ENCODE measurements around the gene POU6F2. TPM values are rescaled to one million over a fixed set of nuclear protein-coding genes. Genes with fewer than 3 reads are reported as not detected.
"Not testable (repeated sequence)": the region's sequence is repeated elsewhere in the genome, so short reads cannot be mapped to it uniquely, and the experiment has no call there.

POU6F2 gene
- polyA plus RNA-seq, 4 donors = 0.16 TPM; not detected in 3

DNA sequence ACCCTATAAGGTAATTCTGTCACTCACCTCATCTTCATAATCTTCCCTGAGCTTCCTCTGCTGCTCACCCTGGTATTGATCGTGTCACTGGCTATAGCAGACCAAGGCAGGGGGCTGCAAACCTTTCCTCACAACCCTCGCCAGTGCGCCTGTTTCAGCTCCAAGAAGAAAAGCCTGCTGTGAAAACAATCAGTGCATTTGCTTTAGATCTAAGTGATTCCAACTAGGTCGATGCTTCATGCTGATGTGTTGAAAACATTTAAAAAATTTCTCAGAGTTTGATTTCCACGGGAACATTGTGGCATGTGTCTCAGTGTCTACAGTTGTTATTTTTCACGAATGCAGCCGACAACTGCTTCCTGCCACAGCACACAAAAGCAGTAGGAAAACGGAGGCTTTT lies 27.3 kb downstream of the POU6F2 start:
- DNase-seq (no peak), FAIRE-seq (no peak)
- Histone ChIP-seq H3K27me3 (ENCODE audit: control insufficient read depth in 3 of 3, insufficient read depth in 3 of 3, low read length in 3 of 3) (peaks cover 0 to 2% (median 0%) of the 10 kb centered on the region in 3 donors), H3K4me1 (ENCODE audit: control insufficient read depth in 3 of 3, insufficient read depth in 2 of 3, low read depth in 1 of 3, low read length in 2 of 3) (no peaks in the 10 kb centered on the region), H3K36me3 (ENCODE audit: control insufficient read depth in 3 of 3, insufficient read depth in 2 of 3, low read depth in 1 of 3, low read length in 3 of 3) (no peaks in the 10 kb centered on the region), H3K9me3 (ENCODE audit: control insufficient read depth in 2 of 2, insufficient read depth in 1 of 2, low read depth in 1 of 2, low read length in 1 of 2) (no peaks in the 10 kb centered on the region), H3K27ac (ENCODE audit: low read depth in 1 of 3, low read length in 2 of 3) (no peak overlapping the region), H3K4me3 (ENCODE audit: low read depth in 1 of 3, low read length in 3 of 3) (no peak overlapping the region)
- 39 to 47% (median 47%) methylated on average over 8 of the region's 8 CpGs for WGBS, 3 donors

DNA sequence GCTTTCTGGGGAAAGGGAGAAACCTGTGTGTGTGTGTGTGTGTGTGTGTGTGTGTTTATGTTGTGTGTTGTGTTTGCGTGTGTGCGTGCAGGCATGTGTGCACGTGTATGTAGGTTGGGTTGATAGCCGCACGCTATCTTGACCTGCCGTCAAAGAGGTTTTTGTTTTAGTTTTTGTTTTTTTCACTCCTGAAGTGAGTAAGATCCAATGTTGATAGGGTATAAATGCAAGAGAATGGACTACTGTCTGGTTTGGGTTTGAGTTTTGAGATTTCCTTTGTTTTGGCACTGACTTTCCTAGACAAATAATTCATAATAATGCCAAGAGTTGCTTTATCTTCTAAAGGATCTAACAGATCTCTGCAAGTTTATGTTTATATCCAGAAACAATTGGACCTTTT lies 27.8 kb downstream of the POU6F2 start:
- Histone ChIP-seq H3K27ac (ENCODE audit: low read depth in 1 of 3, low read length in 2 of 3) (no peak overlapping the region), H3K9me3 (ENCODE audit: control insufficient read depth in 2 of 2, insufficient read depth in 1 of 2, low read depth in 1 of 2, low read length in 1 of 2) (no peaks in the 10 kb centered on the region), H3K4me3 (ENCODE audit: low read depth in 1 of 3, low read length in 3 of 3) (no peak overlapping the region), H3K36me3 (ENCODE audit: control insufficient read depth in 3 of 3, insufficient read depth in 2 of 3, low read depth in 1 of 3, low read length in 3 of 3) (no peaks in the 10 kb centered on the region), H3K27me3 (ENCODE audit: control insufficient read depth in 3 of 3, insufficient read depth in 3 of 3, low read length in 3 of 3) (peaks cover 0 to 2% (median 0%) of the 10 kb centered on the region in 3 donors), H3K4me1 (ENCODE audit: control insufficient read depth in 3 of 3, insufficient read depth in 2 of 3, low read depth in 1 of 3, low read length in 2 of 3) (no peaks in the 10 kb centered on the region)
- FAIRE-seq = no peak
- no peak for DNase-seq
- 48 to 63% (median 61%) methylated on average over 6 of the region's 6 CpGs for WGBS, 3 donors

DNA sequence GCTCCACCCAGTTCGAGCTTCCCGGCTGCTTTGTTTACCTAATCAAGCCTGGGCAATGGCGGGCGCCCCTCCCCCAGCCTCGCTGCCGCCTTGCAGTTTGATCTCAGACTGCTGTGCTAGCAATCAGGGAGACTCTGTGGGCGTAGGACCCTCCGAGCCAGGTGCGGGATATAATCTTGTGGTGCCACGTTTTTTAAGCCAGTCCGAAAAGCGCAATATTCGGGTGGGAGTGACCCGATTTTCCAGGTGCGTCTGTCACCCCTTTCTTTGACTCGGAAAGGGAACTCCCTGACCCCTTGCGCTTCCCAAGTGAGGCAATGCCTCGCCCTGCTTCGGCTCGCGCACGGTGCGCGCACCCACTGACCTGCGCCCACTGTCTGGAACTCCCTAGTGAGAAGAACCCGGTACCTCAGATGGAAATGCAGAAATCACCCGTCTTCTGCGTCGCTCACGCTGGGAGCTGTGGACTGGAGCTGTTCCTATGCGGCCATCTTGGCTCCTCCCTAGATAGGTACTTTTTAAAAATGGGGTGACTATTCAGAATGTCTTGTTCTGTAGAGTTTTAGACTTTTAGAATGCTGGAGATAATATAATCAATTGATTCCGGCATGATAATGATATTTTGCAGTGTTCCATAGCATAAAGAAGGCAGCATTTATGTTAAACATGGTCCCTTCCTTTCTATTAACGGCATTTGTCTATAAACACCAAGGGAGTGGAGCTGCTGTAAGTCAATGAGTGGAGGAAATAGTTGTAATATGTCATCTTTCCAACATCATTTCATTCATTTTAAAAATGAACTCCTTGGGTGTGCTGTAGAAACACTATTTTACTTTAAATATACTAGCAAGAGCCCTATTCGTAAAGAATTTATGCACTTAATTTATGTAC lies 35.6 kb downstream of the POU6F2 start:
- FAIRE-seq; H3K4me1 ChIP-seq (ENCODE audit: control insufficient read depth in 3 of 3, insufficient read depth in 2 of 3, low read depth in 1 of 3, low read length in 2 of 3); H3K9me3 ChIP-seq (ENCODE audit: control insufficient read depth in 2 of 2, insufficient read depth in 1 of 2, low read depth in 1 of 2, low read length in 1 of 2); H3K27me3 ChIP-seq (ENCODE audit: control insufficient read depth in 3 of 3, insufficient read depth in 3 of 3, low read length in 3 of 3); DNase-seq; H3K36me3 ChIP-seq (ENCODE audit: control insufficient read depth in 3 of 3, insufficient read depth in 2 of 3, low read depth in 1 of 3, low read length in 3 of 3); H3K27ac ChIP-seq (ENCODE audit: low read depth in 1 of 3, low read length in 2 of 3); H3K4me3 ChIP-seq (ENCODE audit: low read depth in 1 of 3, low read length in 3 of 3): not testable (repeated sequence)
- 81 to 92% (median 91%) methylated on average over 24 to 32 of the region's 34 CpGs for WGBS, 3 donors

DNA sequence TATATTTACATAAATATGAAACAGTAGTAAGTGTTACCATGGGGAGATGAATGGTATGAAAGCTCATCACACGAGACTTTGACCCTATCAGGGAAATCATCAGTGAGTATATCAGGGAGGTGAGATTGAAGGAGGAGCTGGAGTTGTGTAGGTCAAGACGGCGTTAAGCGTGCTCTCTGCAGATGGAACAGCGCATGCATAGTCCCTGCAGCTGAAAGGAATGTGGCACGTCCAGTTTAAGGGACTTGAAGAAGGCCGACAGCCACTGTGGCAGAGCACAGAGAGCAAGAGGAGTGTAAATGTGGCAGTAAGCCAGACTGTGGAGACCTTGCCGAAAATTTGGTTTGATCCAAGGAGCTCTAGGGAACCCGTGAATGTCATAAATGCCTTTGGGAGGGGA lies 38.9 kb downstream of the POU6F2 start:
- H3K27me3 ChIP-seq (ENCODE audit: control insufficient read depth in 3 of 3, insufficient read depth in 3 of 3, low read length in 3 of 3) = no peaks in the 10 kb centered on the region
- no peak overlapping the region for H3K4me3 ChIP-seq (ENCODE audit: low read depth in 1 of 3, low read length in 3 of 3)
- H3K4me1 ChIP-seq (ENCODE audit: control insufficient read depth in 3 of 3, insufficient read depth in 2 of 3, low read depth in 1 of 3, low read length in 2 of 3) = no peaks in the 10 kb centered on the region
- H3K36me3 ChIP-seq (ENCODE audit: control insufficient read depth in 3 of 3, insufficient read depth in 2 of 3, low read depth in 1 of 3, low read length in 3 of 3) = no peaks in the 10 kb centered on the region
- no peak overlapping the region for H3K27ac ChIP-seq (ENCODE audit: low read depth in 1 of 3, low read length in 2 of 3)
- DNase-seq = peak; percentile 2 to 39
- 38 to 74% (median 55%) methylated on average over 9 of the region's 9 CpGs for WGBS, 3 donors
- H3K9me3 ChIP-seq (ENCODE audit: control insufficient read depth in 2 of 2, insufficient read depth in 1 of 2, low read depth in 1 of 2, low read length in 1 of 2) = no peaks in the 10 kb centered on the region
- no peak for FAIRE-seq

DNA sequence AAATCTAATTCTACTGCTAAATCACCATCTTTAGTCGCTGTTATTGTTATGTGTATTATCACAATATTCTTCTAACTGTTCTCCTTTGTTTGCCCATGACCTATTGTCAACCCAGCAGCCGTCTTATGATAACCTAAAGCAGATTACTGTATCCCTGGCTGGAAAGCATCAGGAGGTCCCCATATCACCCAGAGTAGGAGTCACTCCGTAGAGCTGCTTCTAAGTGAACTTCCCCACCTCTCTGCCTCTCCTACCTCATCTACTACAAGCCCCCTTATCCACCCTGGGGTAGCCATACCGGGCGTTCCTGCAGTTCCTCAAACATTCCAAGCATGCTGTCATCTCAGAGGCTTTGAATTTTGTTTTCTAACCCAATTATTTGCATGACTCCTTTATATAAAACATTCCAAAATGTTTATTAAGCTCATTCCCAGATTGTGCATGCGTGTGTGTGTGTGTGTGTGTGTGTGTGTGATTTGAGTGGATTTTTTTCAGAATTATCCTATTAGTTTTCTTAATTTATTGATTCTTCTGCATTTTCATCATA lies 39.7 kb downstream of the POU6F2 start:
- H3K27ac ChIP-seq (ENCODE audit: low read depth in 1 of 3, low read length in 2 of 3) = no peak overlapping the region
- H3K36me3 ChIP-seq (ENCODE audit: control insufficient read depth in 3 of 3, insufficient read depth in 2 of 3, low read depth in 1 of 3, low read length in 3 of 3) = no peaks in the 10 kb centered on the region
- DNase-seq (no peak), FAIRE-seq (no peak)
- no peaks in the 10 kb centered on the region for H3K9me3 ChIP-seq (ENCODE audit: control insufficient read depth in 2 of 2, insufficient read depth in 1 of 2, low read depth in 1 of 2, low read length in 1 of 2)
- no peak overlapping the region for H3K4me3 ChIP-seq (ENCODE audit: low read depth in 1 of 3, low read length in 3 of 3)
- 42 to 56% (median 53%) methylated on average over 6 of the region's 6 CpGs for WGBS, 3 donors
- no peaks in the 10 kb centered on the region for H3K27me3 ChIP-seq (ENCODE audit: control insufficient read depth in 3 of 3, insufficient read depth in 3 of 3, low read length in 3 of 3)
- no peaks in the 10 kb centered on the region for H3K4me1 ChIP-seq (ENCODE audit: control insufficient read depth in 3 of 3, insufficient read depth in 2 of 3, low read depth in 1 of 3, low read length in 2 of 3)

DNA sequence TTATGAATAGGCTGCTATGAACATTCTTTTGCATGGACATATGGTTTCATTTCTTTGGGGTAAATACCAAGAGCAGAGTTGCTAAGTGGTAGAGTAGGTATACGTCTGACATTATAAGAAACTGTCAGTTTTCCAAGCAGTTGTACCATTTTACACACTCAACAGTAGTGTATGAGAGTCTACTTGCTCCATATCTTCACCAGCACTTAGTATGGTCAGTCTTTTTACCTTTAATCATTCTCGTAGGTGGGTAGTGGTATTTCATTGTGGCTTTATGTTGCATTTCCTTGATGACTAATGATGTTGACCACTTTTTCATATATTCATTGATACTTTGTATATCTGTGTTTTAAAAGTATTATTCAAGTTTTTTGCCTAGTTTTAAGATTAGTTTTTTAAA lies 45.1 kb downstream of the POU6F2 start:
- 82 to 94% (median 94%) methylated on average over 2 of the region's 2 CpGs for WGBS, 3 donors
- FAIRE-seq = no peak

DNA sequence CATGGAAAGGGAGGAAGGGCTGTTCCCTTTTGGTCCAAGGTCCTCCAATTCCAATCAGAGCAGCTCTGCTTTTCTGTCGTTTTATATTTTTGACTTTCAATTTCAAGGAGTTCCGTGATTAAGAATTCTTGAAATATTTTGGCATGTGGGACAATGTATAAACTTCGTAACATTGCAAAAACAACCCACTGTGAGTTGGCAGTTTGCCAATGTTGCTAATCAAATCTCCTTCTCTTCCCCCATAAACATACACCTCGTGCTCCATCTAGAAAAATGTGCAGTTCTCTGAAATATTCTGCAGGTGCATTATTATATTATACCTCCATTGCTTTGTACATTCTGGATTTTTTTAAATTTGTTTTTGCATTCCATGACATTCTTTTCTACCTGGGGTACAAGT lies 49.8 kb downstream of the POU6F2 start:
- H3K27ac ChIP-seq (ENCODE audit: low read depth in 1 of 3, low read length in 2 of 3) = no peak overlapping the region
- no peaks in the 10 kb centered on the region for H3K4me1 ChIP-seq (ENCODE audit: control insufficient read depth in 3 of 3, insufficient read depth in 2 of 3, low read depth in 1 of 3, low read length in 2 of 3)
- no peak for FAIRE-seq
- H3K36me3 ChIP-seq (ENCODE audit: control insufficient read depth in 3 of 3, insufficient read depth in 2 of 3, low read depth in 1 of 3, low read length in 3 of 3) = no peaks in the 10 kb centered on the region
- no peaks in the 10 kb centered on the region for H3K27me3 ChIP-seq (ENCODE audit: control insufficient read depth in 3 of 3, insufficient read depth in 3 of 3, low read length in 3 of 3)
- no peaks in the 10 kb centered on the region for H3K9me3 ChIP-seq (ENCODE audit: control insufficient read depth in 2 of 2, insufficient read depth in 1 of 2, low read depth in 1 of 2, low read length in 1 of 2)
- no peak overlapping the region for H3K4me3 ChIP-seq (ENCODE audit: low read depth in 1 of 3, low read length in 3 of 3)
- DNase-seq = no peak
- WGBS, 3 donors = 41 to 50% (median 42%) methylated on average over 4 of the region's 4 CpGs

More for the DNA sequence above, 45.1 kb downstream of the POU6F2 start:
- Histone ChIP-seq H3K4me1 (ENCODE audit: control insufficient read depth in 3 of 3, insufficient read depth in 2 of 3, low read depth in 1 of 3, low read length in 2 of 3) (no peaks in the 10 kb centered on the region), H3K27ac (ENCODE audit: low read depth in 1 of 3, low read length in 2 of 3) (no peak overlapping the region), H3K4me3 (ENCODE audit: low read depth in 1 of 3, low read length in 3 of 3) (no peak overlapping the region), H3K36me3 (ENCODE audit: control insufficient read depth in 3 of 3, insufficient read depth in 2 of 3, low read depth in 1 of 3, low read length in 3 of 3) (no peaks in the 10 kb centered on the region), H3K9me3 (ENCODE audit: control insufficient read depth in 2 of 2, insufficient read depth in 1 of 2, low read depth in 1 of 2, low read length in 1 of 2) (no peaks in the 10 kb centered on the region), H3K27me3 (ENCODE audit: control insufficient read depth in 3 of 3, insufficient read depth in 3 of 3, low read length in 3 of 3) (no peaks in the 10 kb centered on the region)
- DNase-seq = no peak

DNA sequence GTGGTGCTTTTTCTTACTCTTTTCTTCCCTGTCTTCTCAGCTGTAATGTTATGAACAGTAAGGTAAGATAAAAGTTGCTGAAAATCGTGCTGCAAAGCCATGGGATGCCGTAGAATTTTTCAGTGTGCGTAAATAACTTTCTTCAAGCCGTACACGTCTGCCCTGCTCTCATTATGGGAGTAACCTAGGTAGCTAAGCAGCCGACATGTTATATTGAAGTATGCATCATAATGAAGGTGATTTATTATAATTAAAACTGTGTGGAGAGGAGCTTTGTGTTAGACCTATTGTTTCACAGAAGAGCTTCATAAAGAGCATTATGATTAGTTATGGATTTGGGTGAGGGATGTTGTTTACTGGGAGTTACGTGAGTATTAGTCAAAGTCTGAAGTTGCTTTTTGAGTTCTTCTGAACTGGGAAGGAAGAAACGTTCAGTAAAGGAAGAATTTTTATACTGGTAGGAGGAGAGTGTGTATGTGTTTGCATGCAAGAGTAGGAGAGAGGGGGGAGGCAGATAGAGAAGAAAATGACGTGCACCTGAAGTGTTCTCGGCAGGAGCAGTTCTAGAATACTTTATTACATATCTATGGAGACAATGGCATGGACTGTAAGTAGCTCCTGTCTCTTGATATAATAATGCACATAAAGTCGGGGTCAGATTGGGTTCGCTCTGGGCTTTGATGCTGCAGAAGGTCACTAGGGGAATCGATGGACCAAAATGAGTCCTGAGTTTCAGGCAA lies 56.3 kb downstream of the POU6F2 start:
- FAIRE-seq = no peak
- 73 to 75% (median 73%) methylated on average over 13 of the region's 13 CpGs for whole genome bisulfite sequencing, 3 donors
- no peaks in the 10 kb centered on the region for H3K4me1 ChIP-seq (ENCODE audit: control insufficient read depth in 3 of 3, insufficient read depth in 2 of 3, low read depth in 1 of 3, low read length in 2 of 3)
- H3K27me3 ChIP-seq (ENCODE audit: control insufficient read depth in 3 of 3, insufficient read depth in 3 of 3, low read length in 3 of 3) = no peaks in the 10 kb centered on the region
- H3K36me3 ChIP-seq (ENCODE audit: control insufficient read depth in 3 of 3, insufficient read depth in 2 of 3, low read depth in 1 of 3, low read length in 3 of 3) = no peaks in the 10 kb centered on the region
- H3K27ac ChIP-seq (ENCODE audit: low read depth in 1 of 3, low read length in 2 of 3) = no peak overlapping the region
- DNase-seq = no peak
- no peaks in the 10 kb centered on the region for H3K9me3 ChIP-seq (ENCODE audit: control insufficient read depth in 2 of 2, insufficient read depth in 1 of 2, low read depth in 1 of 2, low read length in 1 of 2)
- H3K4me3 ChIP-seq (ENCODE audit: low read depth in 1 of 3, low read length in 3 of 3) = no peak overlapping the region
